Measurements from ENCODE around the gene ERGIC2.

The ERGIC2 gene

GRCh38 chr12:29415111-29415510, 34.1 kb upstream of the ERGIC2 start:
- H3K36me3 ChIP-seq (ENCODE audit: control insufficient read depth in 2 of 2, insufficient read depth in 1 of 2, low read length in 2 of 2) = no peaks in the 10 kb centered on the region
- H3K9me3 ChIP-seq (ENCODE audit: control insufficient read depth, insufficient read depth, low read depth, low read length) = no peaks in the 10 kb centered on the region
- POLR2A ChIA-PET = no interaction called here
- no peak overlapping the region for H3K4me3 ChIP-seq (ENCODE audit: low read depth, low read length)
- CTCF ChIA-PET = no interaction called here
- TF ChIP-seq ZNF280C (tag by site-specific recombination; IDR thresholded peaks at IDR 0.05) (no peak), SETDB1 (IDR thresholded peaks at IDR 0.05; ENCODE audit: insufficient read length, low read length) (no peak), ZNF518A (tag by site-specific recombination; conservative IDR thresholded peaks at IDR 0.05; ENCODE audit: low read depth) (no peak), ZNF121 (tag by site-specific recombination; IDR thresholded peaks at IDR 0.05) (no peak), GLIS2 (tag by site-specific recombination; IDR thresholded peaks at IDR 0.05) (no peak), KLF8 (tag by site-specific recombination; IDR thresholded peaks at IDR 0.05) (no peak), ZNF692 (tag by site-specific recombination; IDR thresholded peaks at IDR 0.05) (no peak), ZNF169 (tag by site-specific recombination; IDR thresholded peaks at IDR 0.05) (no peak), ZFHX2 (tag by site-specific recombination; conservative IDR thresholded peaks at IDR 0.05) (no peak), ZBTB17 (tag by site-specific recombination; IDR thresholded peaks at IDR 0.05) (no peak), MYNN (tag by site-specific recombination; IDR thresholded peaks at IDR 0.05; ENCODE audit: borderline replicate concordance) (no peak), PRDM1 (tag by site-specific recombination; IDR thresholded peaks at IDR 0.05) (no peak), MZF1 (tag by site-specific recombination; IDR thresholded peaks at IDR 0.05; ENCODE audit: borderline replicate concordance) (no peak), ZNF112 (tag by site-specific recombination; IDR thresholded peaks at IDR 0.05) (no peak), ZNF10 (tag by site-specific recombination; IDR thresholded peaks at IDR 0.05) (no peak)
- no peaks in the 10 kb centered on the region for H3K4me1 ChIP-seq (ENCODE audit: control insufficient read depth, insufficient read depth, low read length)
- H3K27ac ChIP-seq (ENCODE audit: extremely low read depth, low read depth, low read length) = no peak overlapping the region

GRCh38 chr12:29414368-29414767, 33.4 kb upstream of the ERGIC2 start:
- no peaks in the 10 kb centered on the region for H3K36me3 ChIP-seq (ENCODE audit: control insufficient read depth in 2 of 2, insufficient read depth in 1 of 2, low read length in 2 of 2)
- POLR2A ChIA-PET = no interaction called here
- no peaks in the 10 kb centered on the region for H3K4me1 ChIP-seq (ENCODE audit: control insufficient read depth, insufficient read depth, low read length)
- H3K9me3 ChIP-seq (ENCODE audit: control insufficient read depth, insufficient read depth, low read depth, low read length) = no peaks in the 10 kb centered on the region
- H3K27ac ChIP-seq (ENCODE audit: extremely low read depth, low read depth, low read length) = no peak overlapping the region
- CTCF ChIA-PET = no interaction called here
- H3K4me3 ChIP-seq (ENCODE audit: low read depth, low read length) = no peak overlapping the region
- TF ChIP-seq ZNF148 (tag by site-specific recombination; IDR thresholded peaks at IDR 0.05; ENCODE audit: borderline replicate concordance) = no peak
- TF ChIP-seq ZNF624 (tag by site-specific recombination; IDR thresholded peaks at IDR 0.05) = no peak
- TF ChIP-seq ZNF707 (tag by site-specific recombination; IDR thresholded peaks at IDR 0.05) = no peak
- no peak for TF ChIP-seq GLIS2 (tag by site-specific recombination; IDR thresholded peaks at IDR 0.05)
- no peak for TF ChIP-seq ZNF792 (tag by site-specific recombination; IDR thresholded peaks at IDR 0.05)
- TF ChIP-seq ZNF175 (tag by site-specific recombination; IDR thresholded peaks at IDR 0.05) = no peak
- no peak for TF ChIP-seq MZF1 (tag by site-specific recombination; IDR thresholded peaks at IDR 0.05; ENCODE audit: borderline replicate concordance)
- TF ChIP-seq ZNF776 (tag by site-specific recombination; IDR thresholded peaks at IDR 0.05; ENCODE audit: borderline replicate concordance) = no peak
- no peak for TF ChIP-seq ZSCAN23 (tag by site-specific recombination; IDR thresholded peaks at IDR 0.05)
- no peak for TF ChIP-seq ZNF398 (tag by site-specific recombination; IDR thresholded peaks at IDR 0.05)
